B cell (primary cell): ENCODE results near the gene PRDM2.

ENCODE experiments used
- EZH2 ChIP-seq: IDR thresholded peaks from 2 replicates; pipeline ENCODE4 v1.6.1; 2012; ENCODE audit warnings: borderline replicate concordance, low read depth, mild to moderate bottlenecking, moderate library complexity, low read length; ENCODE audit not compliant: insufficient read depth, poor library complexity, severe bottlenecking
- TF ChIP-seq, protein P1 (sequence below): fragments of 200-600 bp; IDR thresholded peaks from one replicate; pipeline ENCODE4 v1.8.0; 2022; ENCODE audit warnings: antibody characterized with exemption, mild to moderate bottlenecking

DNA sequence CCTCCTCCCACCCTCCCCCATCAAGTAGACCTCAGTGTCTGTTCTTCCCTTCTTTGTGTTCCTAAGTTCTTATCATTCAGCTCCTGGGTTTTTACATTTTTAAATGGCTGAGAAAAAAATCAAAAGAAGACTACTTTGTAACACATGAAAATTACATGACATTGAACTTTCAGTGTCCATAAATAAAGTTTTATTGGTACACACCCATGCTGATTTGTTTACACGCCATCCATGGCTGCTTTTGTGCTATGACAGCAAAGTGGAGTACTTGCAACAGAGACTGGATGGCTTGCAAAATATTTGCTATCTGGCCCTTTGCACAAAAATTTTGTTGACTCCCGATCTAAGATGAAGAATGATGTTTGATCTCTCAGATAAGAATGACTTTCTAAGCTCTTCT is 171.4 kb downstream of the PRDM2 start:
- TF ChIP-seq, protein P1, sequence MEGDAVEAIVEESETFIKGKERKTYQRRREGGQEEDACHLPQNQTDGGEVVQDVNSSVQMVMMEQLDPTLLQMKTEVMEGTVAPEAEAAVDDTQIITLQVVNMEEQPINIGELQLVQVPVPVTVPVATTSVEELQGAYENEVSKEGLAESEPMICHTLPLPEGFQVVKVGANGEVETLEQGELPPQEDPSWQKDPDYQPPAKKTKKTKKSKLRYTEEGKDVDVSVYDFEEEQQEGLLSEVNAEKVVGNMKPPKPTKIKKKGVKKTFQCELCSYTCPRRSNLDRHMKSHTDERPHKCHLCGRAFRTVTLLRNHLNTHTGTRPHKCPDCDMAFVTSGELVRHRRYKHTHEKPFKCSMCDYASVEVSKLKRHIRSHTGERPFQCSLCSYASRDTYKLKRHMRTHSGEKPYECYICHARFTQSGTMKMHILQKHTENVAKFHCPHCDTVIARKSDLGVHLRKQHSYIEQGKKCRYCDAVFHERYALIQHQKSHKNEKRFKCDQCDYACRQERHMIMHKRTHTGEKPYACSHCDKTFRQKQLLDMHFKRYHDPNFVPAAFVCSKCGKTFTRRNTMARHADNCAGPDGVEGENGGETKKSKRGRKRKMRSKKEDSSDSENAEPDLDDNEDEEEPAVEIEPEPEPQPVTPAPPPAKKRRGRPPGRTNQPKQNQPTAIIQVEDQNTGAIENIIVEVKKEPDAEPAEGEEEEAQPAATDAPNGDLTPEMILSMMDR: no peak
- TF ChIP-seq EZH2: no peak
